SU-DHL-6 (cell line): ENCODE results near the gene ATAD1.
"Not testable (repeated sequence)": the region's sequence is repeated elsewhere in the genome, so short reads cannot be mapped to it uniquely, and the experiment has no call there.

ENCODE experiments used
- H2AFZ ChIP-seq: fragments of 200-600 bp; sonication (generic); 2 replicates; pipeline ENCODE4 v1.6.1; 2014; ENCODE audit warnings: low read depth, mild to moderate bottlenecking, moderate library complexity, mixed read lengths, antibody characterized with exemption, low read length; ENCODE audit not compliant: severe bottlenecking
- H3F3A ChIP-seq: fragments of 200-600 bp; shearing (Covaris generic); 2 replicates; pipeline ENCODE4 v1.6.0; 2016; ENCODE audit warnings: antibody characterized with exemption, mild to moderate bottlenecking; ENCODE audit not compliant: insufficient read depth
- H3K27ac ChIP-seq: fragments of 200-600 bp; sonication (generic); 2 replicates; pipeline ENCODE4 v1.5.1; 2016; ENCODE audit warnings: low read depth, mild to moderate bottlenecking, low read length, moderate library complexity, mixed read lengths
- H3K27me3 ChIP-seq: fragments of 200-600 bp; sonication (generic), shearing (Covaris generic); 2 replicates; pipeline ENCODE4 v1.6.0; 2014; ENCODE audit warnings: mild to moderate bottlenecking, low read length
- H3K36me3 ChIP-seq: fragments of 200-600 bp; sonication (generic); 2 replicates; pipeline ENCODE4 v1.6.1; 2014; ENCODE audit warnings: mild to moderate bottlenecking, low read length, mixed read lengths
- H3K4me2 ChIP-seq: fragments of 300-600, 200-600 bp; shearing (Covaris generic), sonication (generic); 2 replicates; pipeline ENCODE4 v1.6.0; 2014; ENCODE audit warnings: low read length, low read depth, mild to moderate bottlenecking; ENCODE audit not compliant: poor library complexity, severe bottlenecking
- H3K4me3 ChIP-seq: fragments of 200-600 bp; sonication (generic); 2 replicates; pipeline ENCODE4 v1.5.1; 2014; ENCODE audit warnings: antibody characterized with exemption, low read length, mild to moderate bottlenecking, mixed read lengths; ENCODE audit not compliant: insufficient read depth, poor library complexity, severe bottlenecking
- H3K79me2 ChIP-seq: fragments of 200-600 bp; sonication (generic); 2 replicates; pipeline ENCODE4 v1.6.1; 2014; ENCODE audit warnings: mild to moderate bottlenecking, low read length, moderate library complexity; ENCODE audit not compliant: insufficient read depth
- H3K9ac ChIP-seq: fragments of 200-600 bp; sonication (generic); 2 replicates; pipeline ENCODE4 v1.7.0; 2014; ENCODE audit warnings: mild to moderate bottlenecking, low read length
- H3K9me2 ChIP-seq: fragments of 200-600 bp; sonication (generic); replicated peaks from 2 replicates; pipeline ENCODE4 v1.6.1; 2014; ENCODE audit warnings: low read length; ENCODE audit not compliant: insufficient read depth
- H3K9me3 ChIP-seq: fragments of 200-600 bp; sonication (generic); 2 replicates; pipeline ENCODE4 v1.6.1; 2014; ENCODE audit warnings: low read length, mixed read lengths; ENCODE audit not compliant: insufficient read depth
- H4K20me1 ChIP-seq: fragments of 200-600 bp; sonication (generic); 2 replicates; pipeline ENCODE4 v1.6.1; 2014; ENCODE audit warnings: low read depth, mild to moderate bottlenecking, antibody characterized with exemption, low read length, moderate library complexity, mixed read lengths
- EZH2phosphoT487 ChIP-seq: fragments of 200-600 bp; sonication (generic), shearing (Covaris generic); conservative IDR thresholded peaks from 2 replicates; pipeline ENCODE4 v1.6.1; 2018; ENCODE audit warnings: mild to moderate bottlenecking, antibody characterized with exemption, low read length, moderate library complexity, mixed read lengths
- TF ChIP-seq, protein P1 (sequence below): fragments of 200-600 bp; sonication (generic); IDR thresholded peaks from one replicate; pipeline ENCODE4 v1.5.1; 2017; ENCODE audit warnings: antibody characterized with exemption, mild to moderate bottlenecking, low read length, moderate library complexity; ENCODE audit not compliant: insufficient read depth, poor library complexity, severe bottlenecking

Gene ATAD1

DNA sequence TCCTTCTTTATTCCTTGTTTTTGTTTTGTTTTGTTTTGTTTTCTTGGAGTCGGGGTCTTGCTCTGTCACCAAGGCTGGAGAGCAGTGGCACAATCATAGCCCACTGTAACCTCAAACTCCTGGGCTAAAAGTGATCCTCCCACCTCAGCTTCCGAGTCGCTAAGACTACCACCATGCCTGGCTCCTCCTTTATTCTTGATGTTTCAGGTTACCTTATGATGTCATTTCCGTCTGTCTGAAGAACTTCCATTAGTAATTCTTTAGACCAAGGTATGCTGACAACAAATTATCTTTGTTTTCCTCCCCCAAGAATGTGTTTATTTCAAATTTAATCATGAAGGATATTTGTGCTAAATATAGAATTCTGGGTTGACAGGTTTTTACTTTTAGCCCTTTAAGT, 18.1 kb upstream of the ATAD1 start:
- Histone ChIP-seq H3K4me3 (no peak overlapping the region), H3F3A (no peaks in the 10 kb centered on the region), H2AFZ (no peak overlapping the region), H3K36me3 (no peaks in the 10 kb centered on the region), H3K79me2 (no peaks in the 10 kb centered on the region), H3K4me2 (no peak overlapping the region), H4K20me1 (no peaks in the 10 kb centered on the region), H3K9me2 (no peaks in the 10 kb centered on the region), H3K9me3 (no peaks in the 10 kb centered on the region), H3K9ac (no peak overlapping the region), H3K27ac (no peak overlapping the region), H3K27me3 (no peaks in the 10 kb centered on the region)
- TF ChIP-seq, protein P1, sequence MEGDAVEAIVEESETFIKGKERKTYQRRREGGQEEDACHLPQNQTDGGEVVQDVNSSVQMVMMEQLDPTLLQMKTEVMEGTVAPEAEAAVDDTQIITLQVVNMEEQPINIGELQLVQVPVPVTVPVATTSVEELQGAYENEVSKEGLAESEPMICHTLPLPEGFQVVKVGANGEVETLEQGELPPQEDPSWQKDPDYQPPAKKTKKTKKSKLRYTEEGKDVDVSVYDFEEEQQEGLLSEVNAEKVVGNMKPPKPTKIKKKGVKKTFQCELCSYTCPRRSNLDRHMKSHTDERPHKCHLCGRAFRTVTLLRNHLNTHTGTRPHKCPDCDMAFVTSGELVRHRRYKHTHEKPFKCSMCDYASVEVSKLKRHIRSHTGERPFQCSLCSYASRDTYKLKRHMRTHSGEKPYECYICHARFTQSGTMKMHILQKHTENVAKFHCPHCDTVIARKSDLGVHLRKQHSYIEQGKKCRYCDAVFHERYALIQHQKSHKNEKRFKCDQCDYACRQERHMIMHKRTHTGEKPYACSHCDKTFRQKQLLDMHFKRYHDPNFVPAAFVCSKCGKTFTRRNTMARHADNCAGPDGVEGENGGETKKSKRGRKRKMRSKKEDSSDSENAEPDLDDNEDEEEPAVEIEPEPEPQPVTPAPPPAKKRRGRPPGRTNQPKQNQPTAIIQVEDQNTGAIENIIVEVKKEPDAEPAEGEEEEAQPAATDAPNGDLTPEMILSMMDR, result no peak
- TF ChIP-seq EZH2phosphoT487, result no peak

DNA sequence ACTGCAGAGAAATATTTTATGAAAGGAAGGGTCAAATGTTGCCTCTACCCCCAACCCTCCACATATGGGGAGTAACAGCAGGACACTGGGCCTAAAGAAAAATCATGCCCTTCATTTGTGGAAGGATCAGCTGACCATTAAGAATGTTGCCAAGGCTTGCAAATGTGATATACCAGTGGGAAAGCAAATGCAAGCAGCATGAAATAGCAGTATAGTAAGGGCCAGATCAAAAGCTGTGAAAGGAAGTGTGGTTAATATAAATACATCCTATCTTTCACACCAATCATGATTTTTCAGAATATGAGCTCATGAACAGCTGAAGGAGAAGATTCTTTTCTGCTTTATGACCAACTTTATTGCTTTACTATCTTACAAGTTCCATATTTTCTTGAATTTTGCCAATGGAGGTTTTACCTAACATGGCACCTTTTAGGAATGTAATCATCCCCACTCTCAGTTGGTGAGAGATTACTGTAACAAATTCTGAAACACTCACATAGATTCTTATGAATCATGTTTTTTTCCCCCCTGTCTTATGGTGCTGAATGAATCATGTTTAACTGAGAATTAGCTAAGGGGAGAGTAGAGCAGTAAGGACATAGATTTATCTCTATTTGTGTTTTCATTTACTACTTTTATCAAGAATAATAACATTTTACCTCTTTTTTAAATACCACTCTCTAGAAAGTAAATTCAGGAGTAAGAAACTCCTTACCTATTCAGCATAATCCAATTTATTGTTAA, 12.1 kb upstream of the ATAD1 start:
- H3K9me2 ChIP-seq, result no peaks in the 10 kb centered on the region
- TF ChIP-seq, protein P1, result no peak
- TF ChIP-seq EZH2phosphoT487, result no peak
- H3K4me3 ChIP-seq, result no peak overlapping the region
- no peak overlapping the region for H3K27ac ChIP-seq
- H3K79me2 ChIP-seq, result no peaks in the 10 kb centered on the region
- no peak overlapping the region for H2AFZ ChIP-seq
- H3K36me3 ChIP-seq, result no peaks in the 10 kb centered on the region
- no peaks in the 10 kb centered on the region for H4K20me1 ChIP-seq
- H3K9ac ChIP-seq, result no peak overlapping the region
- H3K9me3 ChIP-seq, result no peaks in the 10 kb centered on the region
- no peaks in the 10 kb centered on the region for H3K27me3 ChIP-seq
- H3K4me2 ChIP-seq, result no peak overlapping the region
- H3F3A ChIP-seq, result no peaks in the 10 kb centered on the region

DNA sequence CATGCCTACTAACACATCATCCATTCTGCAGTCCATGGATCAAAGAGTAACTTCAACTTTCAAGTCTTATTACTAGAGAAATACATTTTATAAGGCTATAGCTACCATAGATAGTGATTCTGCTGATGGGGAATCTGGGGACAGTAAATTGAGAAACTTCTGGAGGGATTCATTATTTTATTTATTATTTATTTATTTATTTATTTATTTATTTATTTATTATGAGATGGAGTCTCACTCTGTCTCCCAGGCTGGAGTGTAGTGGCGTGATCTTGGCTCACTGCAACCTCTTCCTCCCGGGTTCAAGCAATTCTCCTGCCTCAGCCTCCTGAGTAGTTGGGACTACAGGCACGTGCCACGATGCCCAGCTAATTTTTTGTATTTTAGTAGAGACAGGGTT, 11.0 kb upstream of the ATAD1 start:
- H3K4me2 ChIP-seq, H3K27me3 ChIP-seq, H3K4me3 ChIP-seq, H3K9ac ChIP-seq, H3K9me2 ChIP-seq, H3K9me3 ChIP-seq, H4K20me1 ChIP-seq, H3K36me3 ChIP-seq, H2AFZ ChIP-seq, H3F3A ChIP-seq, H3K79me2 ChIP-seq, H3K27ac ChIP-seq: not testable (repeated sequence)

DNA sequence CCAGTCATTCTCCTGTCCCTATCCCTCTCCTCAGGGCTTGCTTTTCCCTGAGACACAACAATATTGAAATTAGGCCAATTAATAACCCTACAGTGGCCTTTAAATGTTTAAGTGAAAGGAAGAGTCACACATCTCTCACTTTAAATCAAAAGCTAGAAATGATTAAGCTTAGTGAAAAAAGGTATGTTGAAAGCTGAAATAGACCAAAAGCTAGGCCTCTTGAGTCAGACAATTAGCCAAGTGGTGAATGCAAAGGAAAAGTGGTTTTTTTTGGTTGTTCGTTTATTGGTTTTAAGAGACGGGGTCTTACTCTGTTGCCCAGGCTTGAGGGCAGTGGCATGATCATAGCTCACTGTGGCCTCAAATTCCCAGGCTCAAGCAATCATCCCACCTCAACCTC, 9.7 kb upstream of the ATAD1 start:
- Histone ChIP-seq H3K9me2 (no peaks in the 10 kb centered on the region), H3K27ac (no peak overlapping the region), H3K4me3 (no peak overlapping the region), H3K36me3 (no peaks in the 10 kb centered on the region), H3K9ac (no peak overlapping the region), H3F3A (no peaks in the 10 kb centered on the region), H4K20me1 (no peaks in the 10 kb centered on the region), H3K9me3 (no peaks in the 10 kb centered on the region), H3K27me3 (no peaks in the 10 kb centered on the region), H2AFZ (no peak overlapping the region), H3K79me2 (no peaks in the 10 kb centered on the region), H3K4me2 (no peak overlapping the region)
- TF ChIP-seq, protein P1, result no peak
- TF ChIP-seq EZH2phosphoT487, result no peak
